ENCODE results near the gene RABL2B. TPM values are rescaled to one million over a fixed set of nuclear protein-coding genes. Genes with fewer than 3 reads are reported as not detected.

RABL2B gene
- total RNA-seq, 3 donors from 2014 or later (not counting 1 experiment from before 2014, with no cell fraction given), result 56.3 to 61.5 (median 58.5) TPM

DNA sequence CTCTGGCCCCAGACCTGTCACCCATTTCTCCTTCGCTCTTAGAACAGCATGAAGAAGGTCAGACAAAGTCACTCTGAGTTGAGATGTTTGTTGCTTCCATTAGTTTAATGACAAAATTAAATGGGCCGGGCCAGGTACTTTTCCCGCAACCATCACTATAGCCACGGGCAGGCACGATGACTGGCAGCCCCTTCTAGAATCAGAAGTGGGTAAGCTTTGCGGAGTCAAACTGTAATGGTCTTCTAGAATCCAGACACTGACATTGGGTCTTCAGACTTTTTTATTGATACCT is 47.8 kb downstream of the RABL2B start:
- DNase-seq, result no peak
- 91% methylated on average over 6 of the region's 6 CpGs for WGBS (ENCODE audit: insufficient coverage)
- Histone ChIP-seq H3K4me1 (ENCODE audit: control insufficient read depth, insufficient read depth, low read length) (no peaks in the 10 kb centered on the region), H3K9me3 (ENCODE audit: control insufficient read depth, insufficient read depth, low read length) (no peaks in the 10 kb centered on the region), H3K4me3 (ENCODE audit: low read length) (no peak overlapping the region), H3K27ac (ENCODE audit: low read length) (no peak overlapping the region), H3K36me3 (ENCODE audit: control insufficient read depth, insufficient read depth, low read length) (no peaks in the 10 kb centered on the region), H3K27me3 (ENCODE audit: control insufficient read depth, insufficient read depth, low read length) (no peaks in the 10 kb centered on the region)
- TF ChIP-seq, protein P1, sequence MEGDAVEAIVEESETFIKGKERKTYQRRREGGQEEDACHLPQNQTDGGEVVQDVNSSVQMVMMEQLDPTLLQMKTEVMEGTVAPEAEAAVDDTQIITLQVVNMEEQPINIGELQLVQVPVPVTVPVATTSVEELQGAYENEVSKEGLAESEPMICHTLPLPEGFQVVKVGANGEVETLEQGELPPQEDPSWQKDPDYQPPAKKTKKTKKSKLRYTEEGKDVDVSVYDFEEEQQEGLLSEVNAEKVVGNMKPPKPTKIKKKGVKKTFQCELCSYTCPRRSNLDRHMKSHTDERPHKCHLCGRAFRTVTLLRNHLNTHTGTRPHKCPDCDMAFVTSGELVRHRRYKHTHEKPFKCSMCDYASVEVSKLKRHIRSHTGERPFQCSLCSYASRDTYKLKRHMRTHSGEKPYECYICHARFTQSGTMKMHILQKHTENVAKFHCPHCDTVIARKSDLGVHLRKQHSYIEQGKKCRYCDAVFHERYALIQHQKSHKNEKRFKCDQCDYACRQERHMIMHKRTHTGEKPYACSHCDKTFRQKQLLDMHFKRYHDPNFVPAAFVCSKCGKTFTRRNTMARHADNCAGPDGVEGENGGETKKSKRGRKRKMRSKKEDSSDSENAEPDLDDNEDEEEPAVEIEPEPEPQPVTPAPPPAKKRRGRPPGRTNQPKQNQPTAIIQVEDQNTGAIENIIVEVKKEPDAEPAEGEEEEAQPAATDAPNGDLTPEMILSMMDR (IDR thresholded peaks at IDR 0.05), result no peak
- ATAC-seq, result no peak
- Mint-ChIP-seq H3K4me3 (no peak overlapping the region), H3K27ac (no peak overlapping the region), H3K4me1 (peaks cover 5 to 11% of the 10 kb centered on the region in 2 donors), H3K36me3 (no peaks in the 10 kb centered on the region), H3K9me3 (no peaks in the 10 kb centered on the region), H3K27me3 (ENCODE audit: low read depth in 2 of 2) (peaks cover 9 to 12% of the 10 kb centered on the region in 2 donors)
- intact Hi-C loops (cut with micrococcal nuclease), result no loop called here

DNA sequence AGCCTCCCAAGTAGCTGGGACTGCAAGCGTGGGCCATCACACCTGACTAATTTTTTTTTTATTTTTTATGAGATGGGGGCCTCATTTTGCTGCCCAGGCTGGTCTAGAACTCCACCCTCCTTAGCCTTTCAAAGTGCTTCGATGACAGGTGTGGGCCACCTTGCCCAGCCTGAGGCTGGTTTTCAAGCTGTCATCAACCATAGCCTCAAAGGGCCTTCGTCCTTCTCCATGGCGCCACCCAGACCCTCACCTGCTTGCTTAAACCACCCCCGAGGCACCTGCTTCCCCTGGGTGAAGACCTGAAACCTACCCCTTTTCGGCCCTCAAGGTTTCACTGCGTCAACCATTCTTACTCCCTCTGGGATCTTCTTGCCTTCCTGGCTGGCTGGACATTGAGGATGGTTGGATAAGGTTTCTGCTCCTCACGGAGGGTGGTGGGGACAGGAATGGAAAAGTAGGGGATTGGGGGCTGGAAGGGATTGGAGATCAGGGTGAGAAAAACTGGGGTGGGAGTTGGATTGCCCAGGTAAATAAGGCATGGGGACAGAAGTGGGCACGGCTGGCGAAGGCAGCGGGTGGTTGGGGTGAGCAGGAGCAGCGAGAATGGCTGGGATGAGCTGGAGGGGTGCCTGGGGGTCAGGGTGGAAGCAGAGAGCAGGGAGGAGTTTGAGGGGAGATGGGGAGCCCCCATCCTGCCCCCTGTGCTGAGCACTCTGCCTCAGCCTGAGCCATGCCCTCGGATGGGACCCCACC is 48.3 kb downstream of the RABL2B start:
- 90% methylated on average over 13 of the region's 13 CpGs for WGBS (ENCODE audit: insufficient coverage)
- ATAC-seq (no peak), DNase-seq (peak in 1 of 2 donors; percentile 1)
- Mint-ChIP-seq H3K27me3 (ENCODE audit: low read depth in 2 of 2) (peaks cover 9 to 12% of the 10 kb centered on the region in 2 donors), H3K4me3 (no peak overlapping the region), H3K9me3 (no peaks in the 10 kb centered on the region), H3K36me3 (no peaks in the 10 kb centered on the region), H3K4me1 (peaks cover 5 to 11% of the 10 kb centered on the region in 2 donors), H3K27ac (no peak overlapping the region)
- H3K4me1 ChIP-seq (ENCODE audit: control insufficient read depth, insufficient read depth, low read length), result no peaks in the 10 kb centered on the region
- no peaks in the 10 kb centered on the region for H3K27me3 ChIP-seq (ENCODE audit: control insufficient read depth, insufficient read depth, low read length)
- intact Hi-C loops (cut with micrococcal nuclease), result no loop called here
- TF ChIP-seq, protein P1 (IDR thresholded peaks at IDR 0.05), result no peak
- no peaks in the 10 kb centered on the region for H3K36me3 ChIP-seq (ENCODE audit: control insufficient read depth, insufficient read depth, low read length)
- no peaks in the 10 kb centered on the region for H3K9me3 ChIP-seq (ENCODE audit: control insufficient read depth, insufficient read depth, low read length)
- H3K27ac ChIP-seq (ENCODE audit: low read length), result no peak overlapping the region
- no peak overlapping the region for H3K4me3 ChIP-seq (ENCODE audit: low read length)

DNA sequence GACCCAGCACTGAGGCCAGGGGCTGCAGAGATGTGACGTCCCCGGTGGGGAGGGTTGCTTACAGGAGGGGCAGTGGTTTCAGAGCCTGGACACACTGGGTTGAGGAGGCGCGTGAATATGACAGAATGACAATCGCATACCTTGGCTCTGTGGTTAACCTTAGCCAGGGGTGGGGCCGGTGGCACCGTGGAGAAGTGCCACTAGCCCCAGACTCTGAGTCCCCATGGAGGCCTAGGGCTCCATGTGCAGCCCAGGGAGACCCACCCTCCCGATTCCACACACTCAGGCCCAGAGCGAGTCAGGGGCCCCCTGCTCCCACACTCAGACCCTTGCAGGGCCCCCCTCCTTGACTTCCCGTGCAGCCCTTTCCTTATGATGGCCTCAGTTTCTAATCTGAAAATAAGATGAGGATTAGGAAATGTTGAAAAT is 49.1 kb downstream of the RABL2B start:
- Histone ChIP-seq H3K36me3 (ENCODE audit: control insufficient read depth, insufficient read depth, low read length) (no peaks in the 10 kb centered on the region), H3K27me3 (ENCODE audit: control insufficient read depth, insufficient read depth, low read length) (no peaks in the 10 kb centered on the region), H3K9me3 (ENCODE audit: control insufficient read depth, insufficient read depth, low read length) (no peaks in the 10 kb centered on the region), H3K27ac (ENCODE audit: low read length) (no peak overlapping the region), H3K4me3 (ENCODE audit: low read length) (no peak overlapping the region), H3K4me1 (ENCODE audit: control insufficient read depth, insufficient read depth, low read length) (no peaks in the 10 kb centered on the region)
- TF ChIP-seq, protein P1 (IDR thresholded peaks at IDR 0.05), result no peak
- DNase-seq (no peak), ATAC-seq (no peak)
- WGBS (ENCODE audit: insufficient coverage), result 52% methylated on average over 10 of the region's 10 CpGs
- Mint-ChIP-seq H3K36me3 (no peaks in the 10 kb centered on the region), H3K4me3 (no peak overlapping the region), H3K27me3 (ENCODE audit: low read depth in 2 of 2) (peaks cover 9 to 12% of the 10 kb centered on the region in 2 donors), H3K27ac (peak overlapping the region in 1 of 2 donors; percentile 55), H3K4me1 (peaks cover 5 to 11% of the 10 kb centered on the region in 2 donors), H3K9me3 (no peaks in the 10 kb centered on the region)
- intact Hi-C loops (cut with micrococcal nuclease), result no loop called here
